ENCODE data around the gene DNAJC30.

DNA sequence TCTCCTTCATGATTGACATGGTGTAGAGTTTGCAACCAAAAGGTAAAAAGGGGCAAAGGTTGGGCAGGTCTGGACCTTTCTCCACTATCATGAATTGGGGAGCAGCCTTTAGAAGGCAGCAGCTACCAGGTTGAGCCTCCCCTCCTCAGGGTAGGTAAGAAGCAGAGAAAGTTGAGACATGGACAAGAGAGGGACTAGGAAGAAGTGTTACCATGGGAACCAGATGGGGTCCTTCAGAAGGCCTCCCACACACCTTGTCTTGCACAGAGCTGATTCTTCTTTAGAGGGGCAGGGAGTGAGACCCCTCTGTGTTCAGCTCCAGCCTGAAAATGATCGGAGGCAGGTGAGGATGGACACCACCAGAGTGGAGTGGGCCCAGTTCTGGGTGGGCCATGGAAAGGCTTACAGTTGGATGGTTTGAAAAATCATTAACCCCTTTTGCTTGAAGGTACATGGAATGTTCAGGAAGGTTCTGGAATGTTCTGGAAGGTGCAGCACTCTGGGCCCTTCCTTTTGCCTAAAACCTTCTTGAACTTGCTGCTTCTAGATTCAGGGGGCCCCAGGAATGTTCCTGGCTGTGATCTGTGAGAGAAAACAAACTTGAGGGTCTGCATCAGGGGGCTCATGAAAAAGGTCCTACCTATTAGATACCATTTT is 8.7 kb downstream of the DNAJC30 start:
- TF ChIP-seq POLR2A (IDR thresholded peaks at IDR 0.05) (no peak), CTCF (IDR thresholded peaks at IDR 0.05) (no peak), EP300 (IDR thresholded peaks at IDR 0.05; ENCODE audit: low read depth) (no peak)

Data from transverse colon (tissue), 3 donors.